Liver (tissue), 3 donors: ENCODE data around the gene PPFIA2.

Experiments used
- ATF3 ChIP-seq: IDR thresholded peaks from 2 replicates; pipeline ENCODE4 v1.6.1; 2016; ENCODE audit warnings: antibody characterized with exemption
- FOXA2 ChIP-seq: IDR thresholded peaks from 2 replicates; pipeline ENCODE4 v1.6.1; 2016; ENCODE audit warnings: antibody characterized with exemption
- JUND ChIP-seq, 2 donors: IDR thresholded peaks; 2 replicates each; pipeline ENCODE4 v1.6.1; 2016; ENCODE audit warnings: antibody characterized with exemption in 2 of 2
- NR2F2 ChIP-seq: IDR thresholded peaks from 2 replicates; pipeline ENCODE4 v1.6.1; 2016; ENCODE audit warnings: antibody characterized with exemption
- RAD21 ChIP-seq, 2 donors: IDR thresholded peaks; 2 replicates each; pipeline ENCODE4 v1.6.1; 2016; ENCODE audit warnings: antibody characterized with exemption in 2 of 2, mild to moderate bottlenecking in 2 of 2
- RXRA ChIP-seq, 2 donors: IDR thresholded peaks; 2 replicates each; pipeline ENCODE4 v1.6.1; 2017 to 2018; ENCODE audit warnings: antibody characterized with exemption in 2 of 2, mild to moderate bottlenecking in 1 of 2
- SP1 ChIP-seq: IDR thresholded peaks from 2 replicates; pipeline ENCODE4 v1.6.1; 2018; ENCODE audit warnings: antibody characterized with exemption, mild to moderate bottlenecking
- ZBTB33 ChIP-seq: IDR thresholded peaks from 2 replicates; pipeline ENCODE4 v1.6.1; 2016; ENCODE audit warnings: antibody characterized with exemption
- TF ChIP-seq, protein P1 (sequence below): fragments of 150-350 bp; IDR thresholded peaks from 2 replicates; pipeline ENCODE4 v1.5.1; 2017; ENCODE audit warnings: improper control_type of control experiment, low read depth, low read length; ENCODE audit not compliant: missing input control
- TF ChIP-seq, protein P2 (sequence below): IDR thresholded peaks from 2 replicates; pipeline ENCODE4 v1.6.1; 2016; ENCODE audit warnings: antibody characterized with exemption
- donor health status: healthy.
- donor health status: healthy.

DNA sequence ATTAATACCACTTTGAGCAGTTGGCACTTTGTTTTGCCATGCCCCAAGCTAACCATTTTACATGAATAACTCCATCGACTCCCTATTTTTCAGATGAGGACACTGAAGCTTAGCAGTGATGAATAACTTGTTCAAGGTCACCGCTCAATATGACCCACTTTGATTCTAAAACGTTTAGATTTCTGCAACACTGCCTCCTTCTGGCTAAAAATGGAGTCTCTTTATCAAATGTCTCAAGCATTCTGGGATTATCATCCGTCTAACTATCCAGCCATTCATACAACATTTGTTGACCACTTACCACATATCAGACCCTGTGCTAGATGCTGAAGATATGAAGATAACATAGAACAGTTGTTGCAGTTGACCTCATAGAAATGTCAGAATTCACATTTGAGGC, 298.0 kb downstream of the PPFIA2 start:
- TF ChIP-seq, protein P1, sequence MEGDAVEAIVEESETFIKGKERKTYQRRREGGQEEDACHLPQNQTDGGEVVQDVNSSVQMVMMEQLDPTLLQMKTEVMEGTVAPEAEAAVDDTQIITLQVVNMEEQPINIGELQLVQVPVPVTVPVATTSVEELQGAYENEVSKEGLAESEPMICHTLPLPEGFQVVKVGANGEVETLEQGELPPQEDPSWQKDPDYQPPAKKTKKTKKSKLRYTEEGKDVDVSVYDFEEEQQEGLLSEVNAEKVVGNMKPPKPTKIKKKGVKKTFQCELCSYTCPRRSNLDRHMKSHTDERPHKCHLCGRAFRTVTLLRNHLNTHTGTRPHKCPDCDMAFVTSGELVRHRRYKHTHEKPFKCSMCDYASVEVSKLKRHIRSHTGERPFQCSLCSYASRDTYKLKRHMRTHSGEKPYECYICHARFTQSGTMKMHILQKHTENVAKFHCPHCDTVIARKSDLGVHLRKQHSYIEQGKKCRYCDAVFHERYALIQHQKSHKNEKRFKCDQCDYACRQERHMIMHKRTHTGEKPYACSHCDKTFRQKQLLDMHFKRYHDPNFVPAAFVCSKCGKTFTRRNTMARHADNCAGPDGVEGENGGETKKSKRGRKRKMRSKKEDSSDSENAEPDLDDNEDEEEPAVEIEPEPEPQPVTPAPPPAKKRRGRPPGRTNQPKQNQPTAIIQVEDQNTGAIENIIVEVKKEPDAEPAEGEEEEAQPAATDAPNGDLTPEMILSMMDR: no peak
- no peak for TF ChIP-seq FOXA2
- no peak for TF ChIP-seq SP1
- no peak for TF ChIP-seq RXRA (IDR thresholded peaks at IDR 0.05)
- TF ChIP-seq ATF3: no peak
- TF ChIP-seq NR2F2: no peak
- TF ChIP-seq JUND (IDR thresholded peaks at IDR 0.05): no peak
- TF ChIP-seq ZBTB33: no peak
- TF ChIP-seq, protein P2, sequence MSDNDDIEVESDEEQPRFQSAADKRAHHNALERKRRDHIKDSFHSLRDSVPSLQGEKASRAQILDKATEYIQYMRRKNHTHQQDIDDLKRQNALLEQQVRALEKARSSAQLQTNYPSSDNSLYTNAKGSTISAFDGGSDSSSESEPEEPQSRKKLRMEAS: no peak
- no peak for TF ChIP-seq RAD21 (IDR thresholded peaks at IDR 0.05)
